Mononuclear cell (primary cell): Measurements from ENCODE around the gene SLC22A8. TPM values are rescaled to one million over a fixed set of nuclear protein-coding genes. Genes with fewer than 3 reads are reported as not detected.
"Not testable (repeated sequence)": the region's sequence is repeated elsewhere in the genome, so short reads cannot be mapped to it uniquely, and the experiment has no call there.

Source experiments
- H3K27me3 ChIP-seq: 2 replicates; pipeline ENCODE4 v1.6.0; 2011; ENCODE audit warnings: low read length, control low read depth; ENCODE audit not compliant: insufficient read depth
- H3K4me1 ChIP-seq: 2 replicates; pipeline ENCODE4 v1.5.1; 2011; ENCODE audit warnings: mild to moderate bottlenecking, low read length, control low read depth; ENCODE audit not compliant: insufficient read depth
- H3K4me3 ChIP-seq: 2 replicates; pipeline ENCODE4 v1.5.1; 2011; ENCODE audit warnings: mild to moderate bottlenecking, low read length, moderate library complexity
- H3K9me3 ChIP-seq: 2 replicates; pipeline ENCODE4 v1.5.1; 2011; ENCODE audit warnings: low read depth, mild to moderate bottlenecking, control low read depth, low read length
- total RNA-seq: library from RNA; depleted of rRNA; stranded (reverse); fragments of >200 nt; gene quantifications from one replicate; pipeline ENCODE4 v1.2.3, GENCODE V29; 2012

SLC22A8 gene
- total RNA-seq, 1 donor: not detected

- no peaks in the 10 kb centered on the region for H3K27me3 ChIP-seq
Observed at GRCh38 chr11:62962391-62962790, 53.2 kb downstream of the SLC22A8 start.

GRCh38 chr11:62961017-62961570 is 54.5 kb downstream of the SLC22A8 start:
- H3K4me3 ChIP-seq: no peak overlapping the region
- no peaks in the 10 kb centered on the region for H3K9me3 ChIP-seq
- H3K4me1 ChIP-seq: no peaks in the 10 kb centered on the region

More at GRCh38 chr11:62962391-62962790, 53.2 kb downstream of the SLC22A8 start:
- no peaks in the 10 kb centered on the region for H3K9me3 ChIP-seq
- H3K4me1 ChIP-seq: no peaks in the 10 kb centered on the region
- no peak overlapping the region for H3K4me3 ChIP-seq

GRCh38 chr11:62959422-62959980 is 56.1 kb downstream of the SLC22A8 start:
- no peaks in the 10 kb centered on the region for H3K27me3 ChIP-seq
- H3K9me3 ChIP-seq: no peaks in the 10 kb centered on the region
- no peak overlapping the region for H3K4me3 ChIP-seq
- no peaks in the 10 kb centered on the region for H3K4me1 ChIP-seq

More at GRCh38 chr11:62961017-62961570, 54.5 kb downstream of the SLC22A8 start:
- no peaks in the 10 kb centered on the region for H3K27me3 ChIP-seq

- H3K9me3 ChIP-seq: no peaks in the 10 kb centered on the region
- no peak overlapping the region for H3K4me3 ChIP-seq
- H3K27me3 ChIP-seq: no peaks in the 10 kb centered on the region
- no peaks in the 10 kb centered on the region for H3K4me1 ChIP-seq
Observed at GRCh38 chr11:62958547-62959421, 56.9 kb downstream of the SLC22A8 start.

- no peaks in the 10 kb centered on the region for H3K9me3 ChIP-seq
- no peaks in the 10 kb centered on the region for H3K27me3 ChIP-seq
Observed at GRCh38 chr11:62957147-62957546, 58.5 kb downstream of the SLC22A8 start.

GRCh38 chr11:62954478-62954877 is 61.2 kb downstream of the SLC22A8 start:
- H3K27me3 ChIP-seq: no peaks in the 10 kb centered on the region
- no peaks in the 10 kb centered on the region for H3K4me1 ChIP-seq
- H3K9me3 ChIP-seq: no peaks in the 10 kb centered on the region

More at GRCh38 chr11:62957147-62957546, 58.5 kb downstream of the SLC22A8 start:
- Histone ChIP-seq H3K4me1 (no peaks in the 10 kb centered on the region), H3K4me3 (no peak overlapping the region)

GRCh38 chr11:62953811-62954210 is 61.8 kb downstream of the SLC22A8 start:
- no peaks in the 10 kb centered on the region for H3K27me3 ChIP-seq
- H3K4me3 ChIP-seq: no peak overlapping the region
- H3K4me1 ChIP-seq: no peaks in the 10 kb centered on the region
- no peaks in the 10 kb centered on the region for H3K9me3 ChIP-seq

More at GRCh38 chr11:62954478-62954877, 61.2 kb downstream of the SLC22A8 start:
- no peak overlapping the region for H3K4me3 ChIP-seq

GRCh38 chr11:62948765-62949320 is 66.8 kb downstream of the SLC22A8 start:
- H3K4me1 ChIP-seq: no peaks in the 10 kb centered on the region
- H3K9me3 ChIP-seq: no peaks in the 10 kb centered on the region
- H3K27me3 ChIP-seq: no peaks in the 10 kb centered on the region
- no peak overlapping the region for H3K4me3 ChIP-seq

- not testable (repeated sequence) for H3K4me1 ChIP-seq, H3K9me3 ChIP-seq, H3K27me3 ChIP-seq, H3K4me3 ChIP-seq
Observed at GRCh38 chr11:62945538-62945937, 70.1 kb downstream of the SLC22A8 start.

Other genes starting within 250 kb of the SLC22A8 start
- gene TAF6L, start 244.4 kb downstream of the SLC22A8 start, total RNA-seq: 7.3 TPM
- gene TMEM179B, start 228.4 kb downstream of the SLC22A8 start, total RNA-seq: 25.8 TPM
- gene TMEM223, start 223.8 kb downstream of the SLC22A8 start, total RNA-seq: 8.5 TPM
- gene NXF1, start 210.4 kb downstream of the SLC22A8 start, total RNA-seq: 169 TPM
- 48.2 TPM for gene STX5, start 183.8 kb downstream of the SLC22A8 start, total RNA-seq
- 2.4 TPM for gene TEX54, start 183.0 kb downstream of the SLC22A8 start, total RNA-seq
- gene WDR74, start 176.3 kb downstream of the SLC22A8 start, total RNA-seq: 143 TPM
- 125 TPM for gene SLC3A2, start 134.9 kb downstream of the SLC22A8 start, total RNA-seq
- not detected for gene CHRM1, start 94.5 kb downstream of the SLC22A8 start, total RNA-seq
- gene SLC22A6, start 30.9 kb downstream of the SLC22A8 start, total RNA-seq: not detected
- not detected for gene SLC22A24, start 128.4 kb upstream of the SLC22A8 start, total RNA-seq
- gene SLC22A25, start 227.8 kb upstream of the SLC22A8 start, total RNA-seq: not detected